ENCODE data around the gene NME1. TPM values are rescaled to one million over a fixed set of nuclear protein-coding genes. Genes with fewer than 3 reads are reported as not detected.

NME1 gene
- total RNA-seq, 1 experiment from 2014 or later: 238 TPM

GRCh38 chr17:51128076-51128475 lies 25.3 kb upstream of the NME1 start:
- Mint-ChIP-seq H3K4me1 (no peaks in the 10 kb centered on the region), H3K4me3 (no peak overlapping the region), H3K36me3 (no peaks in the 10 kb centered on the region), H3K27me3 (ENCODE audit: low read depth) (no peaks in the 10 kb centered on the region; the same call in 1 of the 2 replicates), H3K27ac (no peak overlapping the region), H3K9me3 (no peaks in the 10 kb centered on the region)
- TF ChIP-seq, protein P1, sequence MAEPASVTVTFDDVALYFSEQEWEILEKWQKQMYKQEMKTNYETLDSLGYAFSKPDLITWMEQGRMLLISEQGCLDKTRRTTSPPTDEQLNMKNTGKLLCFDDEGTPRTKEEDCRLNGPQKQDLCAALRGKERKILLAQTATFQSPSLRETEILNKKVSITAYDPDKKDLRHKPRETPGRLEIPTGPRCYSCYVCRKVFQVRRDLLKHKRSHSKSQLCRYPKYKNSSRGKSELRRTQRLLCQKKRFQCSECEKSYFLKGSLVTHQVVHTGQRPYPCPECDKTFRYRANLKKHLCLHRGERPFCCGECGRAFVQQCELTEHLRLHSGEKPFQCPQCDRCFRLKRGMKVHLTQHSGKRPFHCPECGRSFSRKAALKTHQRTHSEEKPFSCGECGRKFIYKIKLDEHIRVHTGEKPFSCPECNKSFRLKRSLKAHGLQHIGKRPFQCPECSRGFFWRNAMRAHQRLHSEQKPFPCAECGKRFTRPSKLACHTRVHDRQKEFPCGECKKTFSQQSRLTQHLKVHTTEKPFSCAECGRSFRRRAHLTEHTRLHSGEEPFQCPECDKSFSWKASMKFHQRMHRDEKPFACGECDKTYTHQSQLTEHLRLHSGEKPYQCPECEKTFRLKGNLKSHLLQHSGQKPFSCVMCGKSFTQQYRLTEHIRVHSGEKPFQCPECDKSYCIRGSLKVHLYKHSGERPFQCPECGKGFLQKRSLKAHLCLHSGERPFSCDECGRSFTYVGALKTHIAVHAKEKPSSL (CRISPR knock-in tag; conservative IDR thresholded peaks at IDR 0.05): no peak
- TF ChIP-seq CREM (CRISPR knock-in tag; IDR thresholded peaks at IDR 0.05) (no peak), ZNF219 (CRISPR knock-in tag; IDR thresholded peaks at IDR 0.05; ENCODE audit: borderline replicate concordance) (no peak), MXD4 (CRISPR knock-in tag; IDR thresholded peaks at IDR 0.05; ENCODE audit: borderline replicate concordance) (no peak), TP53 (CRISPR knock-in tag; IDR thresholded peaks at IDR 0.05) (no peak), TEAD1 (CRISPR knock-in tag; IDR thresholded peaks at IDR 0.05) (no peak), E2F1 (CRISPR knock-in tag; IDR thresholded peaks at IDR 0.05) (no peak), GRHL2 (CRISPR knock-in tag; IDR thresholded peaks at IDR 0.05; ENCODE audit: insufficient replicate concordance, severe bottlenecking) (no peak), NR2C2 (CRISPR knock-in tag; IDR thresholded peaks at IDR 0.05) (no peak), ELF4 (CRISPR knock-in tag; IDR thresholded peaks at IDR 0.05; ENCODE audit: low read depth) (no peak), HMGA2 (CRISPR knock-in tag; IDR thresholded peaks at IDR 0.05) (no peak), ATF6 (CRISPR knock-in tag; IDR thresholded peaks at IDR 0.05) (no peak), ZNF263 (CRISPR knock-in tag; IDR thresholded peaks at IDR 0.05; ENCODE audit: low read depth) (no peak), ARID4B (CRISPR knock-in tag; IDR thresholded peaks at IDR 0.05; ENCODE audit: borderline replicate concordance) (no peak), STAT6 (CRISPR knock-in tag; conservative IDR thresholded peaks at IDR 0.05; ENCODE audit: low read depth) (no peak), ETV6 (CRISPR knock-in tag; IDR thresholded peaks at IDR 0.05) (no peak), ATF1 (CRISPR knock-in tag; IDR thresholded peaks at IDR 0.05) (no peak)
- TF ChIP-seq, protein P2, sequence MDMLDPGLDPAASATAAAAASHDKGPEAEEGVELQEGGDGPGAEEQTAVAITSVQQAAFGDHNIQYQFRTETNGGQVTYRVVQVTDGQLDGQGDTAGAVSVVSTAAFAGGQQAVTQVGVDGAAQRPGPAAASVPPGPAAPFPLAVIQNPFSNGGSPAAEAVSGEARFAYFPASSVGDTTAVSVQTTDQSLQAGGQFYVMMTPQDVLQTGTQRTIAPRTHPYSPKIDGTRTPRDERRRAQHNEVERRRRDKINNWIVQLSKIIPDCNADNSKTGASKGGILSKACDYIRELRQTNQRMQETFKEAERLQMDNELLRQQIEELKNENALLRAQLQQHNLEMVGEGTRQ (CRISPR knock-in tag; IDR thresholded peaks at IDR 0.05): no peak
- DNase-seq (ENCODE audit: low spot score) (peak; percentile 20), ATAC-seq (peak; percentile 26; the same call in 1 of the 2 replicates)
- ChIA-PET POLR2A (no interaction called here), CTCF (no interaction called here)

All from WTC11 (cell line).